ENCODE data around the gene PDCD10.

The PDCD10 gene

DNA sequence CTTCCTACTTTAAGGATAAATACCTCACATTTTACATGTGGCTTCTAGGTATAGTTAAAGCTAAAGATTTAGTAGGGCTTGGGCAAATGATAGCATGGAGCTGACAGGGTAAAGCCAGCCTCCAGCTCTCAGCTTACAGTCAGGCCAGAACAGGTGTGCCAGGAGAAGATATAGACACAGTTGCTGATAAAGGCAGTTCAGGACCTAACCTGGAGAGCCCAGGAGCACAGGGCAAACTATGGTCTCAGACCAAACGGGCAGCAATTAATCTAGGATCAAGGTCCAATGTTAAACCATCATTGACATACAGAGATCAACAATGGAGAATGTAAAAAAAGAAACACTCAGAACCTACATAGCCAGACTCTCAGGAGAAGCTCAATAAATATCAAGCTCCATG lies 84.9 kb downstream of the PDCD10 start:
- TF ChIP-seq POLR2AphosphoS5 (IDR thresholded peaks at IDR 0.05; ENCODE audit: low read depth, low read length), result no peak
- no peak for TF ChIP-seq PAX5 (IDR thresholded peaks at IDR 0.05; ENCODE audit: insufficient read depth, low read length, severe bottlenecking)
- no peak for TF ChIP-seq TAF1 (IDR thresholded peaks at IDR 0.05; ENCODE audit: low read depth, low read length)
- TF ChIP-seq POU2F2 (IDR thresholded peaks at IDR 0.05; ENCODE audit: low read depth, low read length), result no peak
- no peak for TF ChIP-seq POLR2A (IDR thresholded peaks at IDR 0.05; ENCODE audit: low read depth, low read length)
- no peak for TF ChIP-seq SPI1 (IDR thresholded peaks at IDR 0.05; ENCODE audit: low read depth, low read length)
- FAIRE-seq, result no peak
- DNase-seq (ENCODE audit: insufficient read length, low spot score), result no peak

DNA sequence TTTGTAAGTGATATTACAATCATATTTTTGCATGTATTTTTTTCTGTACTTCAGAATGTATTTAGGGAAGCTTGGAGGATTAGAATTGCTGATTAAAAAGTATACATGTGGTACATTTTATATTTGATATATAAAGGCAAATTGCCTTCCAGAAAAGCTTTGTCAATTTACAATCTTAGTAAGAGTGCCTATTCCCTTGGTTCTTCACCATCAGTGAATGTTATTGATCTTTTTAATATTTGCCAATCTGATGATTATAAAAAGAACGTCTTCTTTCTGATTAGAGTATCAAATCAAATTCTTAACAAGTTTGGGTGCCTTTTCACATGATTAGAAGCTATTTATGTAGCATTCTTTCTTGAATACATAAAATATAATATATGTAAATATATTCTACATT lies 90.1 kb downstream of the PDCD10 start:
- TF ChIP-seq POU2F2 (IDR thresholded peaks at IDR 0.05; ENCODE audit: low read depth, low read length) (no peak), PAX5 (IDR thresholded peaks at IDR 0.05; ENCODE audit: insufficient read depth, low read length, severe bottlenecking) (no peak), TAF1 (IDR thresholded peaks at IDR 0.05; ENCODE audit: low read depth, low read length) (no peak), POLR2A (IDR thresholded peaks at IDR 0.05; ENCODE audit: low read depth, low read length) (no peak), POLR2AphosphoS5 (IDR thresholded peaks at IDR 0.05; ENCODE audit: low read depth, low read length) (no peak), SPI1 (IDR thresholded peaks at IDR 0.05; ENCODE audit: low read depth, low read length) (no peak)
- FAIRE-seq (no peak), DNase-seq (ENCODE audit: insufficient read length, low spot score) (no peak)
